RWPE2 (cell line): Measurements from ENCODE around the gene FAM181A.

Experiments
- ATAC-seq: fragments of 200-7000 bp; cut with Tn5 transposase; 3 replicates; pipeline ENCODE4 v1.9.1; 2021; ENCODE audit warnings: low read depth
- DNase-seq: peaks from one replicate; pipeline ENCODE4 v3.0.0-alpha.2; 2020; ENCODE audit warnings: low spot score
- H3K27ac ChIP-seq: fragments of 450-650 bp; 2 replicates; pipeline ENCODE4 v1.5.1; 2017; ENCODE audit warnings: mild to moderate bottlenecking; ENCODE audit not compliant: poor library complexity, severe bottlenecking
- H3K27me3 ChIP-seq: fragments of 250-450 bp; sonication (Bioruptor Pico); 2 replicates; pipeline ENCODE4 v1.5.1; 2021; ENCODE audit warnings: mild to moderate bottlenecking, moderate library complexity; ENCODE audit not compliant: insufficient read depth, poor library complexity, severe bottlenecking
- H3K36me3 ChIP-seq: fragments of 250-450 bp; sonication (Bioruptor Pico); 2 replicates; pipeline ENCODE4 v1.5.1; 2020; ENCODE audit warnings: low read depth, mild to moderate bottlenecking, moderate library complexity
- H3K4me1 ChIP-seq: fragments of 250-450 bp; sonication (Bioruptor Pico); 2 replicates; pipeline ENCODE4 v1.5.1; 2021; ENCODE audit warnings: mild to moderate bottlenecking, moderate library complexity; ENCODE audit not compliant: insufficient read depth, poor library complexity, severe bottlenecking
- H3K4me3 ChIP-seq: fragments of 250-450 bp; sonication (Bioruptor Pico); 2 replicates; pipeline ENCODE4 v1.5.1; 2021; ENCODE audit warnings: mild to moderate bottlenecking, moderate library complexity; ENCODE audit not compliant: severe bottlenecking
- H3K9me3 ChIP-seq: fragments of 250-450 bp; sonication (Bioruptor Pico); 2 replicates; pipeline ENCODE4 v1.5.1; 2021; ENCODE audit warnings: mild to moderate bottlenecking, moderate library complexity; ENCODE audit not compliant: severe bottlenecking
- CTCF ChIP-seq: fragments of 450-650 bp; IDR thresholded peaks from one replicate; pipeline ENCODE4 v1.5.1; 2017; ENCODE audit warnings: mild to moderate bottlenecking, moderate library complexity; ENCODE audit not compliant: poor library complexity, severe bottlenecking

The FAM181A gene

DNA sequence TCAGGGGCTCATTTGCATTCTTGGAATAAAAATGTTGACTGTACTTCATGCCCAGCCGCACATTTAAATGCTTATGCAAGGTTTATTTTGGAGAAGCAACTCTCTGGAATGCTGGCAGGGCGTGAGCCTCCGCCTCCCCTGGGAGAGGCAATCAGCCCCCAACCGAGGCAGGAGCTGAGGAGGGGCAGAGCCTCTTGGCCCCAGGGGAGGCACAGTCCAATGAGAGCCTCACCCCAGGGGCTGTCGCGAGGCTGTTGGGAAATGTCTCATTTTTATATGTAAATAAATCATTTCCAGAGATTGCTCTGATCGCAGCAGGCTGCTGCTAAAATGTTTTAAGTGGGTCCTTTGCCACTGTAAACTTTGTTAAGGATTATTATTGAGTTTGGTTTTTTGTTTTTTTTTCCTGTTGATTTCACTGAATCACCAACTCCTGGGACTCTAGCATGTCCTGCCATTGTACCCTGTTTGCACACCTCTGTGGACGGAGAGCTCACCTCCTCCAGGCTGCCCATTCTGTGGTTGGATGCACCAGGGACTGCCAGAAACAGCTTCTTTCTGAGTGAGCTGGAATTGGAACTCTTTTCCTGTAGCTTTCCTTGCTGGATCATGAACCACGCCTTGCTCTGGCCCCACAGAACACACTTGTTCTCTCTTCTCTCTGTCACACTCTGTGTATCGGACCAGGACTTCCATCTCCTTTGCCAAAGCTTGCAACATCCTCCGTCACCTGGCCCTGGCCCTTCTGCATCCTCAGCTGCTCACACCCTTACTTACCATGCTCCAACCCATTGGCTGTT is 46.9 kb upstream of the FAM181A start:
- H3K4me1 ChIP-seq = no peaks in the 10 kb centered on the region
- H3K4me3 ChIP-seq = peak overlapping the region; percentile 5
- no peaks in the 10 kb centered on the region for H3K36me3 ChIP-seq
- ATAC-seq (peak; percentile 58), DNase-seq (no peak)
- no peak for TF ChIP-seq CTCF
- no peaks in the 10 kb centered on the region for H3K9me3 ChIP-seq
- H3K27ac ChIP-seq = no peak overlapping the region
- no peaks in the 10 kb centered on the region for H3K27me3 ChIP-seq

DNA sequence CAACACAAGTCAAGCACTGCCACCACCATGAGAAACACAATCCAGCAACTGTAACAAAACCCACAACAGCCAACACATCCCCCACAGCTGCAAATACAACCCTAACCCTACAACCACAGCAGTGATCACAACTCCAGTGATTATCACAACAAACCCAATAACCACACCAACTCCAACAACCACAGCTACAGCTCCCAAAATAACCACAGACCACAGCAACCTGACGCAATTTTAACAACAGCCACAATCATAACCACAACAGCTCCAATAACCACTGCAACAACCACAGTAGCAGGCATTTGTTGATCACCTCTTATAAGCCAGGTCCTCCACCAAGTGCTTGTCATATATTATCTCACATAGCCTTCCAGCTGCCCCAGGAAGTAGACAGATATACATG is 42.2 kb upstream of the FAM181A start:
- H3K4me3 ChIP-seq = no peak overlapping the region
- H3K27ac ChIP-seq = no peak overlapping the region
- no peaks in the 10 kb centered on the region for H3K9me3 ChIP-seq
- no peaks in the 10 kb centered on the region for H3K4me1 ChIP-seq
- ATAC-seq (no peak), DNase-seq (no peak)
- no peaks in the 10 kb centered on the region for H3K36me3 ChIP-seq
- TF ChIP-seq CTCF = no peak
- no peaks in the 10 kb centered on the region for H3K27me3 ChIP-seq

DNA sequence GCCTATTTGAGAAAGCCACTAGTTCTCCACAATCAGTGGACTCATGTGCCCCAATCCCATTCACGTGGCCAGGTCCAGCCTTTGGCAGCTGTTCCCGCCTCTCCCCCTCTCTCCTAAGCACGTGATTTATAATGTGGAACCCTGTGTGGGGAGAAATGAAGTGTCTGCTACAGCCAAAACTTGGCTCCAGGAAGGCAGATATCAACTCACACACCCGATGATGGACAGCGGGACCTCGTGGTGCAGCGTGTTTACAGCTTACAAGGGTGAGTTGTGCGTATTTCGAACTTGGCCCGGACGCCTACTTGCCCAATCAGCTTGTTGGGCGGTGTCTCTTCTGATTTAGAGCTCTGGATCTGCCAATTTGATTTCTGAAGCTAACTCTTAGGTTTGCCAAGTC is 38.1 kb upstream of the FAM181A start:
- Histone ChIP-seq H3K36me3 (no peaks in the 10 kb centered on the region), H3K4me3 (no peak overlapping the region), H3K27ac (no peak overlapping the region), H3K9me3 (no peaks in the 10 kb centered on the region), H3K4me1 (no peaks in the 10 kb centered on the region), H3K27me3 (no peaks in the 10 kb centered on the region)
- DNase-seq = no peak
- no peak for ATAC-seq
- no peak for TF ChIP-seq CTCF

- Histone ChIP-seq H3K4me1 (no peaks in the 10 kb centered on the region), H3K27ac (no peak overlapping the region), H3K36me3 (no peaks in the 10 kb centered on the region), H3K27me3 (no peaks in the 10 kb centered on the region), H3K9me3 (no peaks in the 10 kb centered on the region), H3K4me3 (no peak overlapping the region)
- DNase-seq (no peak), ATAC-seq (no peak)
- TF ChIP-seq CTCF = no peak
Measured at GRCh38 chr14:93889739-93890483, 37.2 kb upstream of the FAM181A start.
